ENCODE results near the gene RUSC2. TPM values are rescaled to one million over a fixed set of nuclear protein-coding genes. Genes with fewer than 3 reads are reported as not detected.
"Not testable (repeated sequence)": the region's sequence is repeated elsewhere in the genome, so short reads cannot be mapped to it uniquely, and the experiment has no call there.

The RUSC2 gene
- total RNA-seq, 1 donor from 2014 or later: 4.5 TPM

DNA sequence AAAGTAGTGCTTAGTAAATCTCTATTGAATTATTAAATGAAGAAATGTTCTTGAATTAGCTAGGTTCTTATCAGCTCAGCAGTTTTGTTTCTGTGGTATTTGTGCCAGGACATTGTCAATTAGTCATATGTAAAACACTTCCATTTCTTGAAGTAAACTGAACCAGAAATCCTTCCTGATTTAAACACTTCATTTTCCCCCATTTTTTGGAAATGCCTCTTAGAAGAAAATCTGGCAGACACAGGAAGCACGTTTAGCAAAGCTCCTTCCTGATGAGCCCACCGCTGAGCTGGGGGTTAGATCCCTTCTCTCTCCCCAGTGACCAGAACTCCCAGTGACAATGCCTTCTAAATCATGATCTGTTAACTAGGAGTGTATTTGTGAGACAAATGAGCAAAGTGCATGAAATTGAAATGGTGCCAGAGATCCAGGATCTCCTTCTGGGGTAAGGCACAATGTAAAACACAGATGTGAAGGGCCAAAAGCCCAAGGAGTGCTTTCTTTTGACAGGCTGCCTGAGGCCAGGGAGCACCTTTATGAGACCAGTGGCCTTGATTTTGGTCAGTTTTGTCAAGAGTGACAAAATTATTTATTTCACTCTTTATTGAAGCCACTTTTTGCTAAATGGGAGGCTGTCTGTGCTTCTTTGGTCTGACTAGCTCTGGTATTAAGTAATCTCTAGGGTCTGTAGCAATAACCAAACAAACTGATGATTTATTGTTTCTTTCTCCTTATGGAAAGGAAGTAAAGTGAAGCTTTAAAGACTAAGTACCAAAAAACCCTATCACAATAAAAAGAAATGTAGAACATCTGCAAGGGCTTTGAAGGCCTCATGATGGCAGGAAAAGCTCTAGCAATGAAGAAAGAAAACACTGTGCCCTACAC, 25.5 kb upstream of the RUSC2 start:
- no peaks in the 10 kb centered on the region for H3K27me3 ChIP-seq (ENCODE audit: control insufficient read depth, insufficient read depth, low read length)
- DNase-seq (ENCODE audit: low read depth) (peak; percentile 24), FAIRE-seq (no peak)
- TF ChIP-seq, protein P1, sequence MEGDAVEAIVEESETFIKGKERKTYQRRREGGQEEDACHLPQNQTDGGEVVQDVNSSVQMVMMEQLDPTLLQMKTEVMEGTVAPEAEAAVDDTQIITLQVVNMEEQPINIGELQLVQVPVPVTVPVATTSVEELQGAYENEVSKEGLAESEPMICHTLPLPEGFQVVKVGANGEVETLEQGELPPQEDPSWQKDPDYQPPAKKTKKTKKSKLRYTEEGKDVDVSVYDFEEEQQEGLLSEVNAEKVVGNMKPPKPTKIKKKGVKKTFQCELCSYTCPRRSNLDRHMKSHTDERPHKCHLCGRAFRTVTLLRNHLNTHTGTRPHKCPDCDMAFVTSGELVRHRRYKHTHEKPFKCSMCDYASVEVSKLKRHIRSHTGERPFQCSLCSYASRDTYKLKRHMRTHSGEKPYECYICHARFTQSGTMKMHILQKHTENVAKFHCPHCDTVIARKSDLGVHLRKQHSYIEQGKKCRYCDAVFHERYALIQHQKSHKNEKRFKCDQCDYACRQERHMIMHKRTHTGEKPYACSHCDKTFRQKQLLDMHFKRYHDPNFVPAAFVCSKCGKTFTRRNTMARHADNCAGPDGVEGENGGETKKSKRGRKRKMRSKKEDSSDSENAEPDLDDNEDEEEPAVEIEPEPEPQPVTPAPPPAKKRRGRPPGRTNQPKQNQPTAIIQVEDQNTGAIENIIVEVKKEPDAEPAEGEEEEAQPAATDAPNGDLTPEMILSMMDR (IDR thresholded peaks at IDR 0.05; ENCODE audit: insufficient read depth, low read length, severe bottlenecking): no peak
- H3K4me3 ChIP-seq (ENCODE audit: low read depth, low read length): no peak overlapping the region
- H3K36me3 ChIP-seq (ENCODE audit: control insufficient read depth, insufficient read depth, low read length): no peaks in the 10 kb centered on the region

DNA sequence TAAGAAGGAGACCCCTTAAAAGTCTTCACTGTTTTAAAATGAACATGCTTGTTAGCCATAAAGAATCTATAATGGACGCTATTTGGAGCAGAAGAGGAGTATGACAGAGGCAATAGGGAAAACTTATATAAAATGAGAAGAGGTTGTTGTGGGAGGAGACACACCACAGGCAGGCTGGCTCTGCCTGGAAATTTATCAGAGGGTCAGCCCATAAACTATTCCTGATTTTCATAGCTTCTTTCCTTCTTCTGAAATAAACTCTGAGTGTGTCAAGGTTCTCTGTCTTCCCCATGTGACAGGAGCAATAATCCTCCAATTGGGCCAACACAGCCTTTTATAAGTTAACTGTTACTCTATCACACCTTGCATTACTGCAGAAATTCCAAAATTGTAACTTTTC, 19.6 kb upstream of the RUSC2 start:
- DNase-seq (ENCODE audit: low read depth) (no peak), FAIRE-seq (no peak)
- TF ChIP-seq, protein P1 (IDR thresholded peaks at IDR 0.05; ENCODE audit: insufficient read depth, low read length, severe bottlenecking): no peak
- H3K27me3 ChIP-seq (ENCODE audit: control insufficient read depth, insufficient read depth, low read length): peaks cover 3% of the 10 kb centered on the region
- no peak overlapping the region for H3K4me3 ChIP-seq (ENCODE audit: low read depth, low read length)
- H3K36me3 ChIP-seq (ENCODE audit: control insufficient read depth, insufficient read depth, low read length): no peaks in the 10 kb centered on the region

GRCh38 chr9:35470894-35471293, 19.0 kb upstream of the RUSC2 start:
- FAIRE-seq (no peak), DNase-seq (ENCODE audit: low read depth) (peak; percentile 88)
- TF ChIP-seq, protein P1 (IDR thresholded peaks at IDR 0.05; ENCODE audit: insufficient read depth, low read length, severe bottlenecking): no peak
- Histone ChIP-seq H3K36me3 (ENCODE audit: control insufficient read depth, insufficient read depth, low read length) (no peaks in the 10 kb centered on the region), H3K4me3 (ENCODE audit: low read depth, low read length) (no peak overlapping the region), H3K27me3 (ENCODE audit: control insufficient read depth, insufficient read depth, low read length) (peaks cover 3% of the 10 kb centered on the region)

DNA sequence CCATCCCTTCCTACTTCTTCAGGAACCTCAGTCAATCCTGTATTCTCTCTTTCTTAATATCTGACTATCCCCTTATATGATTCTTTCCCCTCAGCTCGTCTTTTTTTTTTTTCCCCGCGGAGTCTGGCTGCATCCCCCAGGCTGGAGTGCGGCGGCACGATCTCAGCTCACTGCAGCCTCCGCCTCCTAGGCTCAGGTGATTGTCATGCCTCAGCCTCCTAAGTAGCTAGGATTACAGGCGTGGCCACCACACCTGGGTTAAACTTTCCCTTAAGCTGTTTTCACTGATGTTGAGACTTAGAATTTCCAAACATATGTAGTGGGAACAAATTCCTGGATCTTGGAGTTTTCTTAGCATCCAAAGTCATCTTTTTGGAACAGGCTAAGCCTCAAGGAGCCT, 13.3 kb upstream of the RUSC2 start:
- no peaks in the 10 kb centered on the region for H3K36me3 ChIP-seq (ENCODE audit: control insufficient read depth, insufficient read depth, low read length)
- peaks cover 3% of the 10 kb centered on the region for H3K27me3 ChIP-seq (ENCODE audit: control insufficient read depth, insufficient read depth, low read length)
- FAIRE-seq (no peak), DNase-seq (ENCODE audit: low read depth) (no peak)
- TF ChIP-seq, protein P1 (IDR thresholded peaks at IDR 0.05; ENCODE audit: insufficient read depth, low read length, severe bottlenecking): no peak
- no peak overlapping the region for H3K4me3 ChIP-seq (ENCODE audit: low read depth, low read length)

DNA sequence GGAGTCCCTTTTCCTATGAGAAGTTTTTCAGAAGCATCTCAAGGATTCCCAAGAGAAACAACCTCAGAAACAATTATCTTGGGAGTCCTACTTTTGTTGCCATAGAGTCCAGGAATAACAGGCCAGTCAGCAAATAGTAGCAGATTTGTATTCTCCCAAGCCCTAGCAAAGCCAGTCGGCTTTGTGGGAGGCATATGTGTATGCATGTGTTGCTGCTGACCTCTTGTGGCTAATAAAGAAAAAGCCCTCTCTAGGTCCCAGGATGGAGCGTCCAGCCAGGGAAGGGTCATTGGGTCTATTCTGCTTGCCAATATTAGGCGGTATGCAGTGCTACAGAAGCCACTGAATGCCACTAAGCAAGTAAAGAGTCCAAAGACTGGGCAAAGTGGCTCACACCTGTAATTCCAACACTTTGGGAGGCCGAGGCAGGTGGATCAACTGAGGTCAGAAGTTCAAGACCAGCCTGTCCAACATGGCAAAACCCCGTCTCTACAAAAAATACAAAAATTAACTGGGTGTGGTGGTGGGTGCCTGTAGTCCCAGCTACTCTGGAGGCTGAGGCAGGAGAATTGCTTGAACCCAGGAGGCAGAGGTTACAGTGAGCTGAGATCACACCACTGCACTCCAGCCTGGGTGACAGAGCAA, 12.6 kb upstream of the RUSC2 start:
- H3K36me3 ChIP-seq (ENCODE audit: control insufficient read depth, insufficient read depth, low read length); H3K27me3 ChIP-seq (ENCODE audit: control insufficient read depth, insufficient read depth, low read length); H3K4me3 ChIP-seq (ENCODE audit: low read depth, low read length); FAIRE-seq: not testable (repeated sequence)
- DNase-seq (ENCODE audit: low read depth): peak; percentile 63
- TF ChIP-seq, protein P1 (IDR thresholded peaks at IDR 0.05; ENCODE audit: insufficient read depth, low read length, severe bottlenecking): peak; percentile 88
